ENCODE measurements around the gene MT1F.
"Not testable (repeated sequence)": the region's sequence is repeated elsewhere in the genome, so short reads cannot be mapped to it uniquely, and the experiment has no call there.

The MT1F gene

DNA sequence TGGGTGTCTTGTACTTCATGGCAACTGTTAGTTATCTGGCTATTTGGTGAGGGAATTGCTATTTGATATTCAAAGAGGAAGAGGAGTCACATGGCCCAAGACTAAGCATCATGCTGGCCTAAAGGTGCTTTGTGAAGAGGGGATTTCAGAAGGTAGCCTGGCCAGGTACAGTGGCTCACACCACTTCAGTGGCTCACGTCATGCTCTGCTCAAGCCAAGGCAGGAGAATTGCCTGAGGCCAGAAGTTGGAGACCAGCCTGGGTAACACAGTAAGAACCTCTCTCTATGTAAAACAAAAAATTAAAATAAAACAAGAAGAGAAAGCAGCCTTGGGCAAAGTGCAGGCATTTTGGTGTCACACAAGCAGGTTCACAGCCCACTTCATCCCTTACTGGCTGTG, 12.4 kb upstream of the MT1F start:
- DNase-seq (ENCODE audit: low read depth in 3 of 3): no peak

- DNase-seq (ENCODE audit: low read depth in 3 of 3): no peak
Measured at GRCh38 chr16:56645838-56646237, 11.9 kb upstream of the MT1F start.

GRCh38 chr16:56647641-56648431, 9.9 kb upstream of the MT1F start:
- DNase-seq (ENCODE audit: low read depth in 3 of 3): no peak

GRCh38 chr16:56649271-56649670, 8.5 kb upstream of the MT1F start:
- DNase-seq (ENCODE audit: low read depth in 3 of 3): no peak

DNA sequence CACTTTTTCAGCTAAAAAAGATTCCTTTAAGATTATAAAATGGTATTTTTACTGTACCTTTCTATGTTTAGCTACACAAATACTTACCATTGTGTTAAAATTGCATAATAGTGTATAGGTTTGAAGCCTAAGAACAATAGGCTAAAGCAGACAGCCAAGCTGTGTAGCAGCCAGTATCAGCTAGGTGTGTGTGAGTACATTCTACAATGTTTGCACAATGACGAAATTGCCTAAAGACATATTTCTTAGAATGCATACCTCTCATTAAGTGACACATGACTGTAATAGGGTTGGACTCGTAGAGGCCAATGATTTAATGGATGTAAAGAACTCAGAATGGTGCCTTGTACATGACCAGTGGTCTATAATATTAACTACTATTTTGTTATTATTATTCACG, 7.9 kb upstream of the MT1F start:
- DNase-seq (ENCODE audit: low read depth in 3 of 3): no peak

- no peak for DNase-seq (ENCODE audit: low read depth in 3 of 3)
Measured at GRCh38 chr16:56651586-56651985, 6.2 kb upstream of the MT1F start, which contains the start of gene MT1B. MT1B (plus strand) TSS chr16:56651886; CDS start chr16:56651954, 68 bp downstream.

DNA sequence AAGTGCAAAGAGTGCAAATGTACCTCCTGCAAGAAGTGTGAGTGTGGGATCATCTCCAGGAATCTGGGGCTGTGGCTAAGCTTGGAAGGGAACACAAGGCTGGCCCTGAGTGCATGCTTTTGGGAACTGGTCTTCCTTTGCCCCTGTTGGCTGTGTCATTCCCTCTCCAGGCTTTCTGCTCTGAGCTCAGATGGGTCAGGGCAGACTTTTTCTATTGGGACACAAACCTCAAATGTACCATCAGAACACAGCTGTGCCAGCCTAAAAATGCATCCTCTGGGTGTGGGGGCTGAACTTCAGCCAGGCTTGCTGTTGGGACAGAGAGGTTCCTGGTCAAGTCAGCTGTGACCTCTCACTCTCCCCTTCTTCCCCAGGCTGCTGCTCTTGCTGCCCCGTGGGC, 5.2 kb upstream of the MT1F start:
- DNase-seq (ENCODE audit: low read depth in 3 of 3): no peak

DNA sequence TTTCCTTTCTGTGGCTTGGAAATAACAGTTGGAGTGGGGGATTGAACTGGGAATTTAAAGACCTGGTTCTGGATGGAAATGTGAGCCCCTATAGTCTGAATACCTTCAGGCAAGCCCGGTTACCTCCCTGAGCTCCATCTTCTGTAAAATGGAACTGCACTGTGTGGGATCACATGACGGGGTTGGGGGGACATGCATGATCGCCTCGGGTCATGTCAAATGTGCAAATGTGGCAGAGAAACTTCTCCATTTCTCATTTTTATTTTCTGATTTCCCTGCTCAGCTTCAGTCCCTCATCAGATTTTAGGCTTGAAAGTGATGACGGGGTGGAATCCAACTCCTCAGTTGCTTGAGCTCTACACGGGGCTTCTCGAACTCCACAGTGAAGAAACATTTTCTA, 4.5 kb upstream of the MT1F start:
- no peak for DNase-seq (ENCODE audit: low read depth in 3 of 3)

DNA sequence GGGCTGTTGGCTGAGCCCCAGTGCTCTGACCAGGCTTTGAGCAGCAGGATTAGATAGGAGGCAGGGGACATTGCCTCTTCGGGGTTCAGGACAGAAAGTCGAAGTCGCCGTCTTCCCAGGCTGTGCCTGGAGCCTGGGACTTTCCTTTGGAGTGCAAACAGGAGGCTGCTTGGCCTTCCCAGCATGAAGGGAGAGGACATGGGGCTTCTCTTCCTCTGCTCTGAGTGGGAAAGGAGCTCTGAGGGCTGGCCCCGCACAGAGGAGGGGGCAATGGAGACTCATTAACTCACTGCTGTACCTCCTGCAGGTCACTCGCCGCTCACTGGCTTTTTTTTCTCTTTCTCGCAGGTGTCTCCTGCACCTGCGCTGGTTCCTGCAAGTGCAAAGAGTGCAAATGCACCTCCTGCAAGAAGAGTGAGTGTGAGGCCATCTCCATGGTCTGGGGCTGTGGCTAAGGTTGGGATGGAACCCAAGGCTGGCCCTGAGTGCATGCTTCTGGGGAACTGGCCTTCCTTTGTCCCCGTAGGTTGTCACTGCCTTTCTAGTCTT, 642 bp downstream of the MT1F start:
- no peak for DNase-seq (ENCODE audit: low read depth in 3 of 3)

- no peak for DNase-seq (ENCODE audit: low read depth in 3 of 3)
Measured at GRCh38 chr16:56662357-56663354, 4.9 kb downstream of the MT1F start.

GRCh38 chr16:56664506-56664905, 6.7 kb downstream of the MT1F start:
- no peak for DNase-seq (ENCODE audit: low read depth in 3 of 3)

DNA sequence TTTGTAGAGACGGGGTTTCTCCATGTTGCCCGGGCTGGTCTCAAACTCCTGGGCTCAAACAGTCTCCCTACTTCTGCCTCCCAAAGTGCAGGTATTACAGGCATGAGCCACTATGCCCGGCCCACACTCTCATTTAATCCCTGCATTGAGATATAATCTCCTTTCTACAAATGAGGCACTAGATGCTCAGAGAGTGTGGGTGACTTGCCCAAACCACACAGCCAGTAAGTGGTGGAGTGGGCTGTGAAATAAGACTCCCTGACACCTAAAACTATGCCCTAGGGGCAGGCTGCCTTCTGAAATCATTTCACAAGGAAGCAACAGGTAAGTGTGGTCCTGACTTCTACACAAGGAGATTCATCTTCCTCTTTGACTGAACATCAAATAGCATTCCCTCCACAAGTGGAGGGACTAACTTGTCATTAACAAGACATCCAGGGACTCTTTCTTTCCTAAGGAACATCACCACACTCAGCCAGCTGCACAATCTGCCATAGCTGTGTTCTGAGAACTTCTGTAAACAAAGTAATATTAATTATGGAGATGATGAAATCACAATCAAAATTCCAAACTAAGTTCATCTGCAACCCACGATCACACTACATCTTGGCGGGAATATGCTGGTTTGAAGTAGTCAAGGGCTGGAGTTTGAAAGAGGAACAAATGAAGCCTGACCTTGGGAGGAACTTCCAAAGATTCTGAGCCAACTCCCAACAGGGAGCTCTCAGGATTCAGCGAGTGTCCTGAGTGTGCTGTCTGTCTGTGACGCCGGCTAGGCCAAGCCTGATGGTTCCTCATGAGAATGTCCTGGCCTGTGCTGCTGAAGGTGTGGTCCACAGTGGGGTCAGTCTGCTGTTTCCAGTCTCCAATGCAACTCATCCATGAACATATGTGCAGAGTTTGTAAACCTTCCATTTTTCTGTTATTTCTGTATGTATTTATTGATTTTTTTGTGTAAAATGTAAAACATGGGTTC, 7.8 kb downstream of the MT1F start:
- not testable (repeated sequence) for DNase-seq (ENCODE audit: low read depth in 3 of 3)

DNA sequence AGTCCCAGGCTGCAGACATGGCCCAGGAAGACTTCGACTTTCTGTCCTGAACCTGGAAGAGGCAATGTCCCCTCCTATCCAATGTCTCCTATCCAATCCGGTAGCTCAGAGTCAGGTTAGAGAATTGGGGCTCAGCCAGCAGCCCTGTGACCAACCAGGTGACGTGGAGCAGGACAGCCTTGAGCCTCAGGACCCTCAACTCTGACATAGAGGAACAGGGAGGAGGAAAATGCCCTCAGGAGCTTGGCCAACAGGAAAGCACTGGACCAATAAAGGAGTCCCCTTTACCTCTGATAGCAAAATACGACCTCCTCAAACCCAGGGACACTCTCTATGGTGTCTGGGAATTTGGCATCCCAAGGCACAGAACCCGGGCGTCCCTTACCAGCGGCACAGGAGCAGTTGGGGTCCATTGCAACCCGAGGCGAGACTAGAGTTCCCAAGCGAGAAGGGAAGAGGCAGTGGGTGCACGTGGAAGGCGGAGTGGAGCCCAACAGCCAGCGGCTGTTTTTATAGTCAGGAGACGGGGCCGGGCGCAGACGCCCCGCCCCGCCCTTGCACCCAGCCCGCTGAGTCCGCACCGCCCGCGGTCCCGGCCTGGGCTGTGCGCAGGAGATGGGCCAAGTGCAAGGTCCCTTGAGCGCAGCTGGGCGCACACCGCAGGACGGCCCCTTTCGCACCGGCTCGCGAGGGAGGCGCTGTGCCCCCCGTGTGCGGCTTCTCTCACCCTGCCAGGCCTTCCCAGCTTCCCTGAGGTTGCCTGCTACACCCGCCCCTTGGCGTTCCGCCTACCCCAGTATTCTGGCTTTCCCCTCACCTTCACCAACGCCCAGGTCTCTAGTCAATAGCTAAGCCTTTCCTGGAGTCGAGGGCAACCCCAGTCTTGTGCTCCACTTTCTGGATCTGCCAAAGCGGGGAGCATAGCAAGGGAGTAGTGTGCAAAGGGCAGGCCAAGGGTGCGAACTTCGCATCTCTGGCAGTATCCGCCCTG, 10.1 kb downstream of the MT1F start, which contains the start of gene MT1G:
Gene MT1G, minus strand, starts transcription at position 485 of the 991 bp plus-strand sequence. Its CDS starts 72 bp downstream, at position 413.
- DNase-seq (ENCODE audit: low read depth in 3 of 3): no peak

GRCh38 chr16:56669005-56669839, 11.5 kb downstream of the MT1F start, which contains the start of gene MT1H:
MT1H (plus strand) TSS chr16:56669814; CDS start chr16:56669885, 71 bp downstream.
- DNase-seq (ENCODE audit: low read depth in 3 of 3): no peak

DNA sequence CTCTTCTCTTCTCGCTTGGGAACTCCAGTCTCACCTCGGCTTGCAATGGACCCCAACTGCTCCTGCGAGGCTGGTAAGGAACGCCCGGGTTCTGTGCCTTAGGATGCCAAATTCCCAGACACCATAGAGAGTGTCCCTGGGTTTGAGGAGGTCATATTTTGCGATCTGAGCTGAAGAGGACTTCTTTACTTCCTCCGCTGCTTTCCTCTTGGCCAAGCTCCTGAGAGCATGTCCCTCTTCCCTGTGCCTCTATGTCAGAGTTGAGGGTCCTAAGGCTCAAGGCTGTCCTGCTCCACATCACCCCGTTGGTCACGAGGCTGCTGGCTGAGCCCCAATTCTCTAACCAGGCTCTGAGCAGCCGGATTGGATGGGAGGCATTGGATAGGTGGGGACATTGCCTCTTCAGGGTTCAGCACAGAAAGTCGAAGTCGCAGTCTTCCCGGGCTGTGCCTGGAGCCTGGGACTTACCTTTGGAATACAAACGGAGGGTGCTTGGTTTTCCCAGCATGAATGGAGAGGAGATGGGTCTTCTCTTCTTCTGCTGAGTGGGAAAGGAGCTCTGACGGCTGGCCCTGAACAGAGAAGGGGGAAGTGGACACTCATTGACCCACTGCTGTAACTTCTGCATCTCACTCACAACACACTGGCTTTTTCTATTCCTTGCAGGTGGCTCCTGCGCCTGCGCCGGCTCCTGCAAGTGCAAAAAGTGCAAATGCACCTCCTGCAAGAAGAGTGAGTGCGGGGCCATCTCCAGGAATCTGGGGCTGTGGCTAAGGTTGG, 12.3 kb downstream of the MT1F start:
- no peak for DNase-seq (ENCODE audit: low read depth in 3 of 3)

- DNase-seq (ENCODE audit: low read depth in 3 of 3): no peak
Measured at GRCh38 chr16:56670620-56670934, 12.8 kb downstream of the MT1F start.

- DNase-seq (ENCODE audit: low read depth in 3 of 3): not testable (repeated sequence)
Measured at GRCh38 chr16:56671691-56672090, 13.9 kb downstream of the MT1F start.

DNA sequence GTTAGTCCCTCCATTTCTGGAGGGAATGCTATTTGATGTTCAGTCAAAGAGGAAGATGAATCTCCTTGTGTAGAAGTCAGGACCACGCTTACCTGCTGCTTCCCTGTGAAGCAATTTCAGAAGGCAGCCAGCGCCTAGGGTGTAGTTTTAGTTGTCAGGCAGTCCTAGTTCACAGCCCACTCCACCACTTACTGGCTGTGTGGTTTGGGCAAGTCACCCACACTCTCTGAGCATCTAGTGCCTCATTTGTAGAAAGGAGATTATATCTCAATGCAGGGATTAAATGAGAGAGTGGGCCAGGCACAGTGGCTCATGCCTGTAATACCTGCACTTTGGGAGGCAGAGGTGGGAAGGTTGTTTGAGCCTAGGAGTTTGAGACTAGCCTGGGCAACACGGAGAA, 14.4 kb downstream of the MT1F start:
- DNase-seq (ENCODE audit: low read depth in 3 of 3): not testable (repeated sequence)
